ENCODE results near the gene NR1D2. TPM values are rescaled to one million over a fixed set of nuclear protein-coding genes. Genes with fewer than 3 reads are reported as not detected.

The NR1D2 gene
- total and polyA plus RNA-seq, 2 of the 13 experiments (the other 11 are each of a cell fraction or from before 2014, with no cell fraction given): 5.3 to 8.1 TPM

- no peak overlapping the region for H3K4me2 ChIP-seq (ENCODE audit: low read depth, low read length)
- no peak; the same call in 2 of the 3 replicates for ATAC-seq
- intact Hi-C loops (cut with micrococcal nuclease; ENCODE audit: unreplicated experiment) (no loop called here), in situ Hi-C loops (cut with HindIII; ENCODE audit: extremely low pct_ligation_motif_present, low pct_unique_long_range_greater_than_20kb) (no loop called here)
- no peak overlapping the region for H3K4me3 ChIP-seq (replicated peaks in 1 of 3; ENCODE audit: insufficient read depth in 1 of 3, low read depth in 2 of 3, low read length in 3 of 3)
- no peak overlapping the region for H3K27ac ChIP-seq (ENCODE audit: extremely low read length, insufficient read depth, low read length)
- peaks cover 16% of the 10 kb centered on the region for H4K20me1 ChIP-seq (ENCODE audit: insufficient read depth, low read length)
- H3K4me1 ChIP-seq (ENCODE audit: insufficient read depth, low read length): peaks cover 34% of the 10 kb centered on the region
- H2AFZ ChIP-seq (ENCODE audit: low read length): no peak overlapping the region
- no peak for DNase-seq (ENCODE audit: low spot score)
- peaks cover 3 to 9% of the 10 kb centered on the region in 2 experiments; a peak in 3 of 5 replicates for H3K36me3 ChIP-seq (replicated peaks in 1 of 2; ENCODE audit: control insufficient read depth in 1 of 2, insufficient read depth in 2 of 2, low read length in 2 of 2)
- H3K79me2 ChIP-seq (ENCODE audit: insufficient read depth, low read length): peaks cover 3% of the 10 kb centered on the region
- BruUV-seq (replicated peaks): no TSS peak
- no peaks in the 10 kb centered on the region for H3K27me3 ChIP-seq (ENCODE audit: control insufficient read depth in 1 of 2, insufficient read depth in 2 of 2, low read length in 2 of 2)
- CTCF ChIA-PET (ENCODE audit: low intra/inter-chr PET ratio, low total read pairs): no interaction called here
- no peaks in the 10 kb centered on the region for H3K9me3 ChIP-seq (ENCODE audit: low read length)
- WGBS (ENCODE audit: low lambda C conversion rate): 93% methylated on average over 2 of the region's 2 CpGs
- POLR2A ChIA-PET: interaction anchor here (1.0 kb wide), 1 partner anchor 10 kb away, joined by 3 read pairs; no protein-coding TSS in a partner anchor
- H3K9ac ChIP-seq (ENCODE audit: insufficient read depth, low read depth, low read length): no peak overlapping the region
- FAIRE-seq: no peak
- TF ChIP-seq ZHX1 (CRISPR knock-in tag; IDR thresholded peaks at IDR 0.05; ENCODE audit: low read depth) (no peak), PHF21A (CRISPR knock-in tag; IDR thresholded peaks at IDR 0.05) (no peak), KIAA2018 (CRISPR knock-in tag; IDR thresholded peaks at IDR 0.05; ENCODE audit: borderline replicate concordance) (no peak), ZNF280D (CRISPR knock-in tag; IDR thresholded peaks at IDR 0.05) (no peak), ZNF546 (CRISPR knock-in tag; conservative IDR thresholded peaks at IDR 0.05) (no peak), MATR3 (CRISPR knock-in tag; IDR thresholded peaks at IDR 0.05) (no peak), ZNF513 (CRISPR knock-in tag; conservative IDR thresholded peaks at IDR 0.05) (no peak), ZNF780A (CRISPR knock-in tag; IDR thresholded peaks at IDR 0.05) (no peak)
Observed at GRCh38 chr3:23923786-23924185, 21.3 kb upstream of the NR1D2 start.

All from HepG2 (cell line).